Left forelimb (tissue), 1 donor: Measurements from ENCODE around the gene SP3.

Experiments used
- DNase-seq: peaks from one replicate; pipeline ENCODE4 v3.0.0-alpha.2; 2018; ENCODE audit warnings: low spot score

The SP3 gene

GRCh38 chr2:173996766-173997165, 31.6 kb upstream of the SP3 start:
- DNase-seq = no peak

GRCh38 chr2:173993459-173993858, 28.3 kb upstream of the SP3 start:
- DNase-seq = no peak

GRCh38 chr2:173991856-173992588, 26.8 kb upstream of the SP3 start:
- DNase-seq = peak; percentile 71

- DNase-seq = peak; percentile 92
These were observed 26.0 kb upstream of the SP3 start for GRCh38 chr2:173990970-173991819.

- no peak for DNase-seq
These were observed 25.1 kb upstream of the SP3 start for GRCh38 chr2:173990245-173990644.

GRCh38 chr2:173989884-173990215, 24.7 kb upstream of the SP3 start:
- no peak for DNase-seq

GRCh38 chr2:173989160-173989883, 24.1 kb upstream of the SP3 start:
- no peak for DNase-seq

GRCh38 chr2:173986805-173987204, 21.6 kb upstream of the SP3 start:
- DNase-seq = no peak

- no peak for DNase-seq
These were observed 20.4 kb upstream of the SP3 start for GRCh38 chr2:173985605-173985992.

- no peak for DNase-seq
These were observed 19.9 kb upstream of the SP3 start for GRCh38 chr2:173984866-173985604.

- DNase-seq = no peak
These were observed 18.3 kb upstream of the SP3 start for GRCh38 chr2:173983391-173983871.

GRCh38 chr2:173982918-173983317, 17.7 kb upstream of the SP3 start:
- no peak for DNase-seq

GRCh38 chr2:173982182-173982714, 17.1 kb upstream of the SP3 start:
- no peak for DNase-seq

- no peak for DNase-seq
These were observed 16.3 kb upstream of the SP3 start for GRCh38 chr2:173981520-173981919.

- no peak for DNase-seq
These were observed 14.7 kb upstream of the SP3 start for GRCh38 chr2:173979751-173980351.

- no peak for DNase-seq
These were observed 13.3 kb upstream of the SP3 start for GRCh38 chr2:173978447-173978846.

GRCh38 chr2:173972636-173973035, 7.5 kb upstream of the SP3 start:
- DNase-seq = no peak

GRCh38 chr2:173972165-173972564, 7.0 kb upstream of the SP3 start:
- no peak for DNase-seq

- DNase-seq = no peak
These were observed 5.3 kb upstream of the SP3 start for GRCh38 chr2:173970516-173970924.

- no peak for DNase-seq
These were observed 4.7 kb upstream of the SP3 start for GRCh38 chr2:173969886-173970285.

- DNase-seq = no peak
These were observed 3.4 kb upstream of the SP3 start for GRCh38 chr2:173968551-173968950.
